Stimulated activated CD4-positive, alpha-beta T cell treated with anti-CD3 and anti-CD28 coated beads, Interleukin-1b, Interleukin-23, amount 100 ng/mL, for 4 hours (primary cell): ENCODE results near the gene SSR1.

Experiments used
- DNase-seq, 2 donors: peaks; one replicate each; pipeline ENCODE4 v3.0.0-alpha.2; 2020; ENCODE audit warnings: low read depth in 2 of 2

Gene SSR1

GRCh38 chr6:7239590-7239948, 73.4 kb downstream of the SSR1 start:
- no peak for DNase-seq

DNA sequence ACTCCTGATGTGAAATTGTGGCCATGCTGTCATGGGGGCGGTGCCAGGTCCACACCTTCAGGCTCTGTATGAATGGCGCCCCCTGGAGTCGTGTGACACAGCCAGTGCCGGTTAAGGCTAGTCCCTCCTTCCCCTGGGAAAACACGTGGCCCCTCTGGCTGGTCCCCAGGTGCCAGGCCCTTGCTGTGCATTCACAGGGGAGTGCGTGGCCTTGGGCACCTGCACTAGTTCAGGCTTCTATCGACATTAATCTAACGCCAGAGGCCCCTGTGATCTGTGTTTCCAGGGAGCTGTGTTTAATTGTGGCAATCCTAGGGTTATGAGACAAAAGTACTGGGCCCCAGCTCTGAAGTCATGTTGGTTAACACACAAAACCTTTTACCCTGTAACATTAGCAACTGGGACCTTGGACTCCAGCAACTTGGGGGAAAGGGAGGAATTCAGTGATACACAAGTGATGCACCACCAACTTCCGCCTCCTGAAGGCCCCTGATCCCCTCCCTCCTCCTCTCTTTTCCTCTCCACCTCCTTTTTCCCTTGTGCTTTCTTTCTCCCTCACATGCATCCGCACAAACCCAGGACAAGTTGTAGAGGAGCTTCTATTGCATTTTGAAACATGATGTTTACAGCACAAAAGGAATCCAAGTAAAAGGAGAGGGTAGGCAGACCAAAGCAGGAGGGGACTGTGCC, 74.0 kb downstream of the SSR1 start:
- DNase-seq, result peak; percentile 61 to 73

GRCh38 chr6:7238526-7238899, 74.5 kb downstream of the SSR1 start:
- DNase-seq, result no peak

- DNase-seq, result no peak
Measured at GRCh38 chr6:7237653-7238188, 75.3 kb downstream of the SSR1 start.

- no peak for DNase-seq
Measured at GRCh38 chr6:7236306-7237209, 76.4 kb downstream of the SSR1 start.

GRCh38 chr6:7235712-7236305, 77.2 kb downstream of the SSR1 start:
- DNase-seq, result no peak

- no peak for DNase-seq
Measured at GRCh38 chr6:7234547-7234946, 78.5 kb downstream of the SSR1 start.

DNA sequence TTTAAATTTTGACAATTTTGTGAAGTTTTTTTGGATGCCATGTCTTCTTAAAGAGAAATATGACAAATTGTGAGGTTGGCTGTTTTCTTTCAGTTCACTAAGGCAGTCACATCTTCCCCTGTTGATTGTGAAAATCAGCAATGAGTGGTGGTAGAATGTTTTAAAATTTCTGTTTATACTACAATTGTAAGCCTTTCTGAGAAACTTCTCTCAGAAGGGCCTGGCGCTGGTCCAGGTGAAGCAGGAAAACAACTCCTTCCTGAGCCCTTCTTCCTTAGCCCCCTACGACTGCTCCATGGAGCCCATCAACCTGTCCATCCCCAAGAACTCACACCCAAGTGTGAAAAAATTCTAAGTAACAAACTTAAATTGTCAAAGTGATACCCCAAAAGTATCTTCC, 80.6 kb downstream of the SSR1 start:
- DNase-seq, result no peak

DNA sequence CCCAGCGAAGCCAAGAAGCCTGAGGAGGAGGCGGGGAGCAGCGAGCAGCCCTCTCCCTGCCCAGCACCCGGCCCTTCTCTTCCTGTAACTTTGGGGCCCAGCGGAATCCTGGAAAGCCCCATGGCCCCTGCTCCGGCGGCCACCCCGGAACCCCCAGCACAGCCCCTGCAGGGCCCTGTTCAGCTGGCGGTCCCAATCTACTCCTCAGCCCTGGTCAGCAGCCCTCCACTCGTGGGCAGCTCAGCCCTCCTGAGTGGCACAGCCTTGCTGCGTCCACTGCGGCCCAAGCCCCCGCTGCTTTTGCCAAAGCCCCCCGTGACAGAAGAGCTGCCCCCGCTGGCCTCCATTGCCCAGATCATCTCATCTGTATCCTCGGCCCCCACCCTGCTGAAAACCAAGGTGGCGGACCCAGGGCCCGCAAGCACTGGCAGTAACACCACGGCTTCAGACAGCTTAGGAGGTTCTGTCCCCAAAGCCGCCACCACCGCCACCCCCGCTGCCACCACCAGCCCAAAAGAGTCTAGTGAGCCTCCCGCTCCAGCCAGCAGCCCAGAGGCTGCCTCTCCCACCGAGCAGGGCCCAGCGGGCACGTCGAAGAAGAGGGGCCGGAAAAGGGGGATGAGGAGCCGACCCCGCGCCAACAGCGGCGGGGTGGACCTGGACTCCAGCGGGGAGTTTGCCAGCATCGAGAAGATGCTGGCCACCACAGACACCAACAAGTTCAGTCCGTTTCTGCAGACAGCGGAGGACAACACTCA, 81.9 kb downstream of the SSR1 start:
- DNase-seq, result no peak

DNA sequence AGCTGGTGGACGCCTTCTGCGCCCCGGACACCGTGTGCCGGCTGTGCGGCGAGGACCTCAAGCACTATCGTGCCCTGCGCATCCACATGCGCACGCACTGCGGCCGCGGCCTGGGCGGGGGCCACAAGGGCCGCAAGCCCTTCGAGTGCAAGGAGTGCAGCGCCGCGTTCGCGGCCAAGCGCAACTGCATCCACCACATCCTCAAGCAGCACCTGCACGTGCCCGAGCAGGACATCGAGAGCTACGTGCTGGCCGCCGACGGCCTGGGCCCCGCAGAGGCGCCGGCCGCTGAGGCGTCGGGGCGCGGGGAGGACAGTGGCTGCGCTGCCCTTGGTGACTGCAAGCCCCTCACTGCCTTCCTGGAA, 82.7 kb downstream of the SSR1 start:
- DNase-seq, result no peak

DNA sequence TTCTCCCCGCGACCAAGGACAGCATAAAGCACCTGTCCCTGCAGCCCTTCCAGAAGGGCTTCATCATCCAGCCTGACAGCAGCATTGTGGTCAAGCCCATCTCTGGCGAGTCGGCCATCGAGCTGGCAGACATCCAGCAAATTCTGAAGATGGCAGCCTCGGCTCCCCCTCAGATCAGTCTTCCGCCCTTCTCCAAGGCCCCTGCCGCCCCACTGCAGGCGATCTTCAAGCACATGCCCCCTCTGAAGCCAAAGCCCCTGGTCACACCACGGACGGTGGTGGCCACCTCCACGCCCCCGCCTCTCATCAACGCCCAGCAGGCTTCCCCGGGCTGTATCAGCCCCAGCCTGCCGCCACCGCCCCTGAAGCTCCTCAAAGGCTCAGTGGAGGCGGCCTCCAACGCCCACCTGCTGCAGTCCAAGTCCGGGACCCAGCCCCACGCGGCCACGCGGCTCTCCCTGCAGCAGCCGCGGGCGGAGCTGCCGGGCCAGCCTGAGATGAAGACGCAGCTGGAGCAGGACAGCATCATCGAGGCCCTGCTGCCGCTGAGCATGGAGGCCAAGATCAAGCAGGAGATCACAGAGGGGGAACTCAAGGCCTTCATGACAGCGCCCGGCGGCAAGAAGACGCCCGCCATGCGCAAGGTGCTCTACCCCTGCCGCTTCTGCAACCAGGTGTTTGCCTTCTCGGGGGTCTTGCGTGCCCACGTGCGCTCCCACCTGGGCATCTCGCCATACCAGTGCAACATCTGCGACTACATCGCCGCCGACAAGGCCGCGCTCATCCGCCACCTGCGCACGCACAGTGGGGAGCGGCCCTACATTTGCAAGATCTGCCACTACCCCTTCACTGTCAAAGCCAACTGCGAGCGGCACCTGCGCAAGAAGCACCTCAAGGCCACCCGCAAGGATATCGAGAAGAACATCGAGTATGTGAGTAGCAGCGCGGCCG, 83.3 kb downstream of the SSR1 start:
- DNase-seq, result no peak

DNA sequence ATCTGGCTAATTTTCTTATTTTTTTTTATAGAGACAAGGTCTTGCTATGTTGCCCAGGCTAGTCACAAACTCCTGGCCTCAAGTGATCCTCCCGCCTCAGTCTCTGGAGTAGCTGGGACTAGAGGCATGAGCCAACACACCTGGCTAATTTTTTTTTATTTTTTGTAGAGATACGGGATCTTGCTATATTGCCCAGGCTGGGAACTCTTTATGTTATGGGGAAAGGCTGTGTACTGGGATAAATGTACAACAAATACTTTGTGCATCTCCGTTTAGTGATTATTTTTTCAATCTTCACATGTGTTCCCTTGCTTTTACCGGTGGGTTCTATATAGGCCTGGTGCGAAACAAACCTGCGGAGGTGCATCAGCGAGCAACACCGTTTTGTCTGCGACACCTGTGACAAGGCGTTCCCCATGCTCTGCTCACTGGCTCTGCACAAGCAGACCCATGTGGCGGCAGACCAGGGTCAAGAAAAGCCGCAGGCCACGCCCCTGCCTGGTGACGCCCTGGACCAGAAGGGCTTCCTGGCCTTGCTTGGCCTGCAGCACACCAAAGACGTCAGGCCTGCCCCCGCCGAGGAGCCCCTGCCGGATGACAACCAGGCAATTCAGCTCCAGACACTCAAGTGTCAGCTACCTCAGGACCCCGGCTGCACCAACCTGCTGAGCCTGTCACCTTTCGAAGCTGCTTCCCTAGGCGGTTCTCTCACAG, 84.2 kb downstream of the SSR1 start:
- DNase-seq, result no peak

DNA sequence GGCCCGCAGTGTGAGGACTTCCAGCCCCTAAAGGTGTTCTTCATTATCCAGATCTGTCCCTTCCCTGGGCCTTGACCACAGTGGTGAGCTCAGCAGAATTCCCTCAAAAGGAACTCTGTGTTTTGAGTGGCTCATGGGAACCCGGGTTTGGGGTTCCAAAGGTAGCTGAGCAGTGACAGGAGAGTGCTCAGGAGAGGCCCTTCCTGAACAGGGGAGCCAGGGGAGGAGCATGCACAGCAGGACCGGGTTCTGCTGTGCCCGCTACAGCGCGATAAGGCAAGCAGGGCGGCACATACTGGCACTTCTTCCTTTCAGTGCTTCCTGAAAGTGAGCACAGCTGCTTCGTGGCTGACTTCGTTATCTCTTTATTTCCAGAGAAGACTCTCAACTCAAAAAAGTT, 88.3 kb downstream of the SSR1 start:
- DNase-seq, result no peak

DNA sequence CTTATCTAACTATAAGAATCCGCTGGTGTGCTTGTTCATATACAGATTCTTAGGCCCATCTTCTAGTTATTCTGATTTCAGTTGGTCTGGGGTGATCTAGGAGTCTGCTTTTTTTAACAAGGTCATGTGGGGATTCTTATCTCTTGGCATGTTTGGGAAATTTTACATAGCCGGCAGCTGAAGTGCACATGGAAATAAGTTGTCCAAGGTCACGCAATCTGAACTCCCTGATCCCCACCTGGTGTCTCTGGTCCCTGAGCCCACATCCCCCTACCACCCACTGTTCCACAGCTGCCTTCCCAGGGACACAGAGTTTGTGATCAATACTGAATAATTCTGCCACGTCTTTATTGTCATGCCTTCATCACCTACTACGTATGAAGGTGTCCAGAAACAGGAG, 90.8 kb downstream of the SSR1 start:
- DNase-seq, result no peak

GRCh38 chr6:7219310-7219709, 93.7 kb downstream of the SSR1 start:
- DNase-seq, result no peak

- DNase-seq, result no peak
Measured at GRCh38 chr6:7218406-7218988, 94.5 kb downstream of the SSR1 start.
